Stomach (tissue), 4 donors: ENCODE measurements around the gene GRK3.

Source experiments
- CTCF ChIP-seq, 7 experiments: fragments of 450-650 bp in 4 of 7; fragments of 200-600 bp in 3 of 7; sonication (generic) in 3 of 7; IDR thresholded peaks; one replicate each; pipeline ENCODE4 v1.5.1; 2016 to 2019; ENCODE audit warnings: antibody characterized with exemption in 7 of 7, control low read depth in 2 of 7, mild to moderate bottlenecking in 1 of 7
- EP300 ChIP-seq: sonication (generic); formaldehyde crosslinking; IDR thresholded peaks from one replicate; pipeline ENCODE4 v1.6.1; 2017; ENCODE audit warnings: antibody characterized with exemption
- POLR2A ChIP-seq, 4 donors: fragments of 450-650 bp; IDR thresholded peaks; one replicate each; pipeline ENCODE4 v1.6.1; 2016; ENCODE audit warnings: antibody characterized with exemption in 4 of 4, control low read depth in 2 of 4, mild to moderate bottlenecking in 1 of 4, moderate library complexity in 1 of 4
- POLR2AphosphoS5 ChIP-seq, 3 donors: sonication (generic); formaldehyde crosslinking; IDR thresholded peaks; one replicate each; pipeline ENCODE4 v1.6.1; 2016; ENCODE audit warnings: antibody characterized with exemption in 3 of 3

DNA sequence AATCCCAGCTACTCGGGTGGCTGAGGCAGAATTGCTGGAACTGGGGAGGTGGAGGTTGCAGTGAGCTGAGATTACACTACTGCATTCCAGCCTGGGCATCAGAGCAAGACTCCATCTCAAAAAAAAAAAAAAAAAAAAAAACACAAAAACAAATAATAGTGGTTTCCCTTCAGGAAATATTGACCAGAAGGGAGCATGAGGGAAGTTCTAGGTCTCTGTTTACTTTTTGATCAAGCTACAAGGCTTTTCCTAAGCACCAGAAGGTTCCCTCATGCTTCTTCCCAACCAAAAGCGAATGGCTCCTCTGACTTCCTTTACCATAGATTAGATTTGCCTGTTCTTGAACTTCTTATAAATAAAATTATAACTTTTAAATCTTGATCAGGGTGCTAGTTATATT lies 195.8 kb downstream of the GRK3 start:
- TF ChIP-seq CTCF (IDR thresholded peaks at IDR 0.05): no peak
- TF ChIP-seq POLR2AphosphoS5 (IDR thresholded peaks at IDR 0.05): no peak
- no peak for TF ChIP-seq EP300
- TF ChIP-seq POLR2A (IDR thresholded peaks at IDR 0.05): no peak
